Breast epithelium (tissue), 3 donors: ENCODE measurements around the gene CTDSPL.

Source experiments
- CTCF ChIP-seq, 3 donors: fragments of 450-650 bp; IDR thresholded peaks; one replicate each; pipeline ENCODE4 v1.5.1; 2016 to 2017; ENCODE audit warnings: antibody characterized with exemption in 3 of 3, mild to moderate bottlenecking in 3 of 3, moderate library complexity in 3 of 3
- POLR2A ChIP-seq: fragments of 450-650 bp; IDR thresholded peaks from one replicate; pipeline ENCODE4 v1.6.1; 2016; ENCODE audit warnings: antibody characterized with exemption, mild to moderate bottlenecking, moderate library complexity

GRCh38 chr3:37963635-37964034 lies 102.0 kb downstream of the CTDSPL start:
- TF ChIP-seq CTCF (IDR thresholded peaks at IDR 0.05) (no peak), POLR2A (no peak)
